Suprapubic skin (tissue), 3 donors: ENCODE measurements around the gene ERG.

ENCODE experiments used
- CTCF ChIP-seq, 2 donors: fragments of 200-600 bp in 1 of 2; fragments of 450-650 bp in 1 of 2; sonication (generic) in 1 of 2; IDR thresholded peaks; one replicate each; pipeline ENCODE4 v1.5.1; 2016 to 2019; ENCODE audit warnings: antibody characterized with exemption in 2 of 2, mild to moderate bottlenecking in 1 of 2, moderate library complexity in 1 of 2
- POLR2A ChIP-seq, 2 donors: fragments of 450-650 bp; IDR thresholded peaks; one replicate each; pipeline ENCODE4 v1.6.1; 2017; ENCODE audit warnings: antibody characterized with exemption in 2 of 2, mild to moderate bottlenecking in 2 of 2, moderate library complexity in 2 of 2

- no peak for TF ChIP-seq CTCF (IDR thresholded peaks at IDR 0.05)
- no peak for TF ChIP-seq POLR2A (IDR thresholded peaks at IDR 0.05)
Measured at GRCh38 chr21:38396325-38396724, 102.0 kb downstream of the ERG start.
